Stimulated activated naive CD4-positive, alpha-beta T cell (primary cell): Measurements from ENCODE around the gene SCCPDH.
"Not testable (repeated sequence)": the region's sequence is repeated elsewhere in the genome, so short reads cannot be mapped to it uniquely, and the experiment has no call there.

ENCODE experiments used
- DNase-seq, 6 experiments: peaks; one replicate each; lab custom pipeline; 2025; lab: John Stamatoyannopoulos, UW

SCCPDH gene

DNA sequence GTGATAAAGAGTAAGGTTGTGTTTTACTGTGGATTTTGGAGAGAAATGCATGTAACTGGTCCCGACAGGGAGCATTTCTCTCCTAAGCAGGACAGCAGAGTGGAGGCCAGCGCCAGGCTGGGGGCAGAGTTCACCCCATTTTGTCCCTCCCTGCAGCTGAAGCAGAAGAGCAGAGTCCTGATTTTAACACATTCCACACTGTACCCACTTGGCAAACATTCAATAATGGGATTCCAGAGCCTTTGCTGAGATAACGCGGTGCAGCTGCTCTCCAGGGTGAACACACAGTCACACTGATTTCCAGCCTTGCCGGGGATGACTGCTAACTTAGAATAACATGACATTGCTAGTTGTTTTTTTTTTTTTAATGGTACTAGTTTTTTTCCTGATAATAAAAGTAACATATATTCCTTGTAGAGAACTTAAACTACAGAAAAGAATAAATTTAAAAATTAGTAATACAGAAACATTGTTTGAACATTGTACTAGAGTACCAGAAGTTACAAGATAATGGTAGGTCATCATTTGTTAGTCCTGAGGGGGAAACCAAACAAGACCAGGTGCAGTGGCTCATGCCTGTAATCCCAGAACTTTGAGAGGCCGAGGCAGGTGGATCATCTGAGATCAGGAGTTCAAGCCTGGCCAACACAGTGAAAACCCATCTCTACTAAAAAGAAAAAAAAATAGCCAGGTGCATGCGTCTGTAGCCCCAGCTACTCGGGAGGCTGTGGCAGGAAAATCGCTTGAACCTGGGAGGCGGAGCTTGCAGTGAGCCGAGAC, 77.2 kb downstream of the SCCPDH start:
- DNase-seq, result no peak

DNA sequence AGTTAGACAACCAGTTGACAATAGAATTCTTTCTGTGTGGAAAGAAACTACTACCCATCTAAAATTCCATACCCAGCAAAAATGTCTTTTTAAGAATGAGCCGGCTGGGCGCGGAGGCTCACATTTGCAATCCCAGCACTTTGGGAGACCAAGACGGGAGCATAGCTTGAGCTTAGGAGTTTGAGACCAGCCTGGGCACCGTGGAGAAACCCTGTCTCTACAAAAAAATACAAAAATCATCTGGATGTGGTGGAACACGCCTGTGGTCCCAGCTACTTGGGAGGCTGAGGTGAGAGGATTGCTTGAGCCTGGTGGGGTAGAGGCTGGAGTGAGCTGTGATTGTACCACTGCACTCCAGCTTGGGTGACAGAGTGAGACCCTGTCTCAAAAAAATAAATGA, 79.2 kb downstream of the SCCPDH start:
- no peak for DNase-seq

DNA sequence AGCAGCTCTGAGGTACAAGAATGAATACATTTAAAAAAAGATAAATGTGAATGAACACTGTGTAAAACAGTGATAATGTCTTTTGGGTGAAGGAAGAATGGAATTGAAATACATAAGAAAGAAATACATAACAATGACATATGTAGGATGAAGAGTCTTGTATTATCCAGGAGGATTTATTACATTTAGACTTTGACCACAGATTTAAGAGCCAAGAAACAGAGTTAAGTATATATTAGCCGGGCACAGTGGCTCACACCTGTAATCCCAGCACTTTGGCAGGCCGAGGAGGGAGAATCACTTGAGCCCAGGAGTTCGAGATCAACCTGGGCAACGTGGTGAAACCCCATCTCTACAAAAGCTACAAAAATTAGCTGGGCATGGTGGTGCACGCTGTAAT, 79.7 kb downstream of the SCCPDH start:
- no peak for DNase-seq

DNA sequence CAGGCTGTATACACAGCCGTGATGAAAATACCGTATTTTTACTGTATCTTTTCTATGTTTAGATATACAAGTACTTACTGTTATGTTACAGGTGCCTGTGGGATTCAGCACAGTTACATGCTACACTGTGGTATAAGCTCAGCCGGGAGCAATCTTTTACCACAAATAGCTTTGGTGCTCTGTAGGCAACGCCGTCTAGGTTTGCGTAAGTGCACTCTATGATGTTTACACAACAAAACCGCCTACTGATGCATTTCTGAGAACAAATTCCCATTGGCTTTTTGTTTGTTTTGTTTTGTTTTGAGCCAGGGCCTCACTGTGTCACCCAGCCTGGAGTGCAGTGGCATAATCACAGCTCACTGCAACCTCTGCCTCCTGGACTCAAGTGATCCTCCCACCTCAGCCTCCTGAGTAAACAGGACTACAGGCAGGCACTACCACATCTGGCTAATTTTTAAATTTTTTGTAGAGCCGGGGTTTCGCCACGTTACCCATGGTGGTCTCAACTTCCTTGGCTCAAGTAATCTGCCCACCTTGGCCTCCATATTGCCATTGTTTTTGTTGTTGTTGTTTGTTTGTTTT, 81.0 kb downstream of the SCCPDH start:
- no peak for DNase-seq

DNA sequence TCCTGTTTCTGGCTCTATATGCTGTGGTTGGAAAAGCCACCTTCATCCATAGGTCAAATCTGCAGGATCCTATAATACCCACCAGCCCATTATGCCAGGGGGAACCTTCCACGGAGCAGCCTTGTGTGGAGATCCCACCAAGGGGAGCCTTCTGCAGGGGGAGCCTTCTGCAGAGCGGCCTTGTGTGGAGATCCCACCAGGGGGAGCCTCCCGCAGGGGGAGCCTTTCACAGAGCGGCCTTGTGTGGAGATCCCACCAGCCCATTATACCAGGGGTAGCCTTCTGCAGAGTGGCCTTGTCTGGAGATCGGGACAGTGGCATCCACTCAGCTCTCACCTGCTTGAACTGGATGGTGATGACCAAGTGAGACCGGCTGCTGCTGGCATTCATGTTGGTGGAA, 85.3 kb downstream of the SCCPDH start:
- DNase-seq, result no peak

DNA sequence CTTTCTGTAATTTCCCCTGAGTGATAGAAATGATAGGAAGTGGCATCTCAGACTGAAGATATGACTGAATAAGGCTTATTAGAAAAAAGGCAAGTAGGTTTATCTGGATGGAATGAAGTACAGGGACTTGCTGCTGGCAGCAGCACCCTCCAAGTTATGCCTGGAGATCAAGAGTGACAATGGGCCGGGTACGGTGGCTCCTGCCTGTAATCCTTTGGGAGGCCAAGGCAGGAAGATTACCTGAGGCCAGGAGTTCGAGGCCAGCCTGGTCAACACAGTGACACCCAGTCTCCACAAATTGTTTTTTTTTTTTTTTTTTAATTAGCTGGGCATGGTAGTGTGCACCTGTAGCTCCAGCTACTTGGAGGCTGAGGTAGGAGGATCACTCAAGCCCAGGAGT, 87.8 kb downstream of the SCCPDH start:
- DNase-seq, result no peak

DNA sequence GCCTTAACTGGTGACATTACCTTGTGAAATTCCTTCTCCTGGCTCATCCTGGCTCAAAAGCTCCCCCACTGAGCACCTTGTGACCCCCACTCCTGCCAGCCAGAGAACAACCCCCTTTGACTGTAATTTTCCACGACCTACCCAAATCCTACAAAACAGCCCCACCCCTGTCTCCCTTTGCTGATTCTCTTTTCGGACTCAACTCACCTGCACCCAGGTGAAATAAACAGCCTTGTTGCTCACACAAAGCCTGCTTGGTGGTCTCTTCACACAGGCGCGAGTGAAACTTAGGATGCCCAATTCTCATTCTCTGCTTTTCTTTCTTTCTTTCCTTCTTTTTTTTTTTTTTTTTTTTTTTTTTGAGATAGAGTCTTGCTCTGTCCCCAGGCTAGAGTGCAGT, 89.1 kb downstream of the SCCPDH start:
- not testable (repeated sequence) for DNase-seq

DNA sequence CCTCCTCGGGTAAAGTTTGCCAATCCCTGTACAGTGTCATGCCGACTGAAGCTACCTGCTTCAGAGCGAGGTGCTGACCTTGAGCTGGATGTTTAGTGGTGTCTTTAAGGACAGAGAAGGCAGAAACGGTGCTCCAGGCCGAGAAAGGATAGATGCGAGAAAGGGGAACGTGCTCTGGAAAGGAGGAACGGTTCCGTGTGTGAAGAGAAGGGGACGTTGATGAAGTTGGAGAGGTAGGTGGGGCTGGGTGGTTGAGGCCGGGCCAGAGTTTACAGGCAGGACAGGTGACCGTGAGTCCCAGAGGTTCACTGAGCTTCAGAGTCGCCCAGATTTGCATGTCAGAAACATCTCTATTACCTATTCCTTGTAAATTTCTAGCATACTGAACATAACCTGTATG, 90.7 kb downstream of the SCCPDH start:
- no peak for DNase-seq

DNA sequence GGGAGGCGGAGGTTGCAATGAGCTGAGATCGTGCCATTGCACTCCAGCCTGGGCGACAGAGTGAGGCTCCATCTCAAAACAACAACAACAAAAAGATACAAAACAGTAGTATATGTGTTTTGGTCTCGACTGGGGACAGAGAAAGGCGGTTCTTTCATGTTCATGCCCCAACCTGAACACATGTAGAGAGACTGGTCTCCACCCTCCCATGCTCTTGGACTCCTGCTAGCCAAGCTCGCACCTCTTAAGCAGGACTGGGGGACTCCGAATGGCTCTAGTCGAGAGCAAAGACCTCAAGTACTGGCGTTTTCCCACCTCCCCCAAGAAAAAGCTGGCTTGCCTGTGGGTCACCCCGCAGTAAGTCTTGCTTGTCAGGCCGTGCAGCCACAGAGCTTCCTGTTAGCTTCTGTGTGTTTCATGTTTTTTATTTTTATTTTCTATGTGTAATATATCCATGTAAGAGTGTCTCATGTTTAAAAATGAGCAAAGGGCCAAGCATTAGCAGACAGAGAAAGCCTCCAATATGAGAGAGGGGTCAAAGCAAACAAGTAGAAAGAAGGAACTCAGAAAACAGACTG, 91.6 kb downstream of the SCCPDH start:
- DNase-seq, result no peak
